ENCODE results near the gene EBF3.

EBF3 gene

GRCh38 chr10:129788215-129788614 lies 175.9 kb downstream of the EBF3 start:
- DNase-seq = no peak

- DNase-seq = no peak
These were observed 176.5 kb downstream of the EBF3 start for GRCh38 chr10:129787557-129787956.

DNA sequence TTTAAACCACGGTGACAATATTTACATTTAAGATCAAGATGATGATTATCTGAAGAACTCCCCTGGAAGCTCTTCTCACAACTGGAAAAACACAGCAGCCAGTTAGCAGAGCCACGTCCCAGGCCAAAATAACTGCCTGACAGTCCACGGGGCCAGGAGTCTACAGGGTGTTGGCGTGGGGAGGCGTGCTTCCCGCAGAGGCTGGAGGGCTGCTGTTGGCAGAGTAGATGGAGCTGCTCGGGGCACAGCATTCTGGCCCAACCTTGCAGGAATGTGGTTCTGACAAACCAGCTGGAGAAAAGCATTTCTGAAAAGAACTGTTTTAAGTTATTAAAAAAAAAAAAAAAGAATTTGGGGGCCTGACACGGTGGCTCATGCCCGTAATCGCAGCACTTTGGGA lies 177.9 kb downstream of the EBF3 start:
- no peak for DNase-seq

- no peak for DNase-seq
These were observed 178.5 kb downstream of the EBF3 start for GRCh38 chr10:129785536-129785981.

All from amniotic stem cell (primary cell).